Retinal pigment epithelial cell (primary cell): ENCODE results near the gene KIF17.

ENCODE experiments used
- DNase-seq: peaks from one replicate; pipeline ENCODE4 v3.0.0-alpha.2; 2010; ENCODE audit warnings: low read depth
- H3K4me3 ChIP-seq: 2 replicates; pipeline ENCODE4 v1.5.1; 2011; ENCODE audit warnings: mild to moderate bottlenecking, low read length, control low read depth, moderate library complexity
- TF ChIP-seq, protein P1 (sequence below): conservative IDR thresholded peaks from 2 replicates; pipeline ENCODE4 v1.5.1; 2011; ENCODE audit warnings: low read depth, low read length, control low read depth, inconsistent platforms

KIF17 gene

DNA sequence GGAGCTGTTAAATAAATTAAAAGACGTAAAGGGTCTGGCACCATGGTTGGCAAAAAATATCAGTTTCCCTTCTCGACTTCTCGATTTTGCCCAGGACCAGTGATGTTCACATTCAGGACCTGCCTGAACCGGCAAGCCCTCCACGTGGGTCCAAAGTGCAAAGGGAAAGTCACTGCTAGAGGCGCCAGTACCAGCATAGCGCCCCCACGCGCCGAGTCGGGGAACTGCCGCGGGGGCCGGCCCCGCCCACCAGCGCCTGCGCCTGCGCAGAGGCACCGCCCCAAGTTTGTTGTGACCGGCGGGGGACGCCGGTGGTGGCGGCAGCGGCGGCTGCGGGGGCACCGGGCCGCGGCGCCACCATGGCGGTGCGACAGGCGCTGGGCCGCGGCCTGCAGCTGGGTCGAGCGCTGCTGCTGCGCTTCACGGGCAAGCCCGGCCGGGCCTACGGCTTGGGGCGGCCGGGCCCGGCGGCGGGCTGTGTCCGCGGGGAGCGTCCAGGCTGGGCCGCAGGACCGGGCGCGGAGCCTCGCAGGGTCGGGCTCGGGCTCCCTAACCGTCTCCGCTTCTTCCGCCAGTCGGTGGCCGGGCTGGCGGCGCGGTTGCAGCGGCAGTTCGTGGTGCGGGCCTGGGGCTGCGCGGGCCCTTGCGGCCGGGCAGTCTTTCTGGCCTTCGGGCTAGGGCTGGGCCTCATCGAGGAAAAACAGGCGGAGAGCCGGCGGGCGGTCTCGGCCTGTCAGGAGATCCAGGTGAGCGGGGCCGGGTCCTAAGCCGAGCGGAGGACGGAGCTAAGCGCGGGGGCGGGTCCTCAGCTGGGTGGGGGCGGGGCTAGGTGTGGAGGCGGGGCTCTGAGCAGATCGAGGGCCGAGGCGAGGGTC lies 84.4 kb downstream of the KIF17 start, which contains the start of gene PINK1:
Gene PINK1 (plus strand): TSS at position 269 of the 875 bp plus-strand sequence. CDS start 91 bp downstream, at position 360.
- DNase-seq: no peak
- peak within 1 kb of the TSS; percentile 63 for H3K4me3 ChIP-seq
- TF ChIP-seq, protein P1, sequence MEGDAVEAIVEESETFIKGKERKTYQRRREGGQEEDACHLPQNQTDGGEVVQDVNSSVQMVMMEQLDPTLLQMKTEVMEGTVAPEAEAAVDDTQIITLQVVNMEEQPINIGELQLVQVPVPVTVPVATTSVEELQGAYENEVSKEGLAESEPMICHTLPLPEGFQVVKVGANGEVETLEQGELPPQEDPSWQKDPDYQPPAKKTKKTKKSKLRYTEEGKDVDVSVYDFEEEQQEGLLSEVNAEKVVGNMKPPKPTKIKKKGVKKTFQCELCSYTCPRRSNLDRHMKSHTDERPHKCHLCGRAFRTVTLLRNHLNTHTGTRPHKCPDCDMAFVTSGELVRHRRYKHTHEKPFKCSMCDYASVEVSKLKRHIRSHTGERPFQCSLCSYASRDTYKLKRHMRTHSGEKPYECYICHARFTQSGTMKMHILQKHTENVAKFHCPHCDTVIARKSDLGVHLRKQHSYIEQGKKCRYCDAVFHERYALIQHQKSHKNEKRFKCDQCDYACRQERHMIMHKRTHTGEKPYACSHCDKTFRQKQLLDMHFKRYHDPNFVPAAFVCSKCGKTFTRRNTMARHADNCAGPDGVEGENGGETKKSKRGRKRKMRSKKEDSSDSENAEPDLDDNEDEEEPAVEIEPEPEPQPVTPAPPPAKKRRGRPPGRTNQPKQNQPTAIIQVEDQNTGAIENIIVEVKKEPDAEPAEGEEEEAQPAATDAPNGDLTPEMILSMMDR: peak; percentile 89

DNA sequence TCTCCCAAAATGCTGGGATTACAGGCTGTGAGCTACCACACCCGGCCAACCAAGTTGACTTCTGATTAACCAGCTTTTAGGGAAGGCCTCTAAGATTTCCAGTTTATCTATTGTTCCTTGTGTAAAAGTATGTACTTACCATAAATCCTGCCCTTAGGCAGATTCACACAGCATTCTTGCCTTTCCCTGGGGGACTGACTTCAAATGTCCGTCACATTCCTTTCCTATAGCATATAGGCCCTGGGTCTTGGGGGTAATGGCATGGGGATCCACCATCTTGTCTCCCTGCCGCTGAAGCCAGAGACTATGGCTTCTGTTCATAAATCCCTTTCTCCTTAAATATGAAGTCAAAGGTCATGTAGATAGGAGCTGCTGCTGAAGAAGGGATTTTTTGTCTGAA lies 85.4 kb downstream of the KIF17 start:
- H3K4me3 ChIP-seq: no peak overlapping the region
- no peak for DNase-seq
- TF ChIP-seq, protein P1: no peak

DNA sequence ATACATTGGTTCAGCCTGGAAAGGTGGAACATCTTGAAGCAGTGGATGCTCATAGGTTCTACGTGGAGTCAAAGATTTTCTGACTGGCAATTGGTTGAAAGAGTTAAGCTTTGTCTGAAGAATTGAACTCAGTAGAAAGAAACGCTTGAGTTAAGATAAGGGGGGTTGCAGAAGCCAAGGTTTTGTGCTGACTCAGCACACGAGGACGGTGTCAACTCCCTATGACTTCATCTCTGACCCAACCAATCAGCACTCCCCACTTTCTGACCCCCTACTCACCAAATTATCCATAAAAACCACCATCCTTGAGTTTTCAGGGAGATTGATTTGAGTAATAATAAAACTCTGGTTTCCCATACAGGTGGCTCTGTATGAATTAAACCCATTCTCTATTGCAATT lies 87.1 kb downstream of the KIF17 start:
- no peak for DNase-seq
- TF ChIP-seq, protein P1: no peak

DNA sequence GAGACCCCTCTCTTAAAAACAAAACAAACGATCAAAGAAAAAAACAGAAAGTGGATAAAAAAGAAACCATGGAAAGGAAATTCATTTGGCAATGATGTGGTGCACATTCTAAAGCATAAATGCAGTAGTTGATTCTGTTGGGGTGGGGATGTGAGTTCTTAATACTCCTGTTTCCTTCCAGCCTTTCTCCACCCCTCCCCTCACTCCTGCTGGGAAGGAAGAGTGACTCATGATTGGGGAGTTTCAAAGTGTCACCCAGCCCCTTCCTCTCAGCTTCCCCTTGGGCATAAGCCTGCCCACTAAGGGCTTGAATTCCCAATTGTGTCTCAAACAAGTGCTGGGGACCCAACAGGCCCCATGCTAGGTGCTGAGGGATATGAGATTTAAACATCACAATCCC lies 91.3 kb downstream of the KIF17 start:
- no peak for DNase-seq
- TF ChIP-seq, protein P1: no peak

More for the DNA sequence above, 87.1 kb downstream of the KIF17 start:
- no peak overlapping the region for H3K4me3 ChIP-seq

DNA sequence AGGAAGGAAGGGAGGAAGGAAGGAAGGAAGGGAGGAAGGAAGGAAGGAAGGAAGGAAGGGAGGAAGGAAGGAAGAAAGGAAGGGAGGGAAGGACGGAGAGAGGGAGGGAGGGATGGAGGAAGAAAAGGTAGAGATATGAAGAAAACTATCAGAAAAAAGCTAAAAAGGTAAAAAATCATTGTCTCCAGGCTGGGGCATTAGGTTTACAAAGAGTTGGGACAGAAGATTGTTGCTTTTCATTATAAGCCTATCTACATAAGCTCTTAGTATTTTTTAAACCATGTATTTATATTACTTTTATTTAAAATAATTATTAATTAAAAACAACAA lies 91.7 kb downstream of the KIF17 start:
- H3K4me3 ChIP-seq: no peak overlapping the region
- no peak for DNase-seq
- TF ChIP-seq, protein P1: no peak

More for the DNA sequence above, 91.3 kb downstream of the KIF17 start:
- H3K4me3 ChIP-seq: no peak overlapping the region

DNA sequence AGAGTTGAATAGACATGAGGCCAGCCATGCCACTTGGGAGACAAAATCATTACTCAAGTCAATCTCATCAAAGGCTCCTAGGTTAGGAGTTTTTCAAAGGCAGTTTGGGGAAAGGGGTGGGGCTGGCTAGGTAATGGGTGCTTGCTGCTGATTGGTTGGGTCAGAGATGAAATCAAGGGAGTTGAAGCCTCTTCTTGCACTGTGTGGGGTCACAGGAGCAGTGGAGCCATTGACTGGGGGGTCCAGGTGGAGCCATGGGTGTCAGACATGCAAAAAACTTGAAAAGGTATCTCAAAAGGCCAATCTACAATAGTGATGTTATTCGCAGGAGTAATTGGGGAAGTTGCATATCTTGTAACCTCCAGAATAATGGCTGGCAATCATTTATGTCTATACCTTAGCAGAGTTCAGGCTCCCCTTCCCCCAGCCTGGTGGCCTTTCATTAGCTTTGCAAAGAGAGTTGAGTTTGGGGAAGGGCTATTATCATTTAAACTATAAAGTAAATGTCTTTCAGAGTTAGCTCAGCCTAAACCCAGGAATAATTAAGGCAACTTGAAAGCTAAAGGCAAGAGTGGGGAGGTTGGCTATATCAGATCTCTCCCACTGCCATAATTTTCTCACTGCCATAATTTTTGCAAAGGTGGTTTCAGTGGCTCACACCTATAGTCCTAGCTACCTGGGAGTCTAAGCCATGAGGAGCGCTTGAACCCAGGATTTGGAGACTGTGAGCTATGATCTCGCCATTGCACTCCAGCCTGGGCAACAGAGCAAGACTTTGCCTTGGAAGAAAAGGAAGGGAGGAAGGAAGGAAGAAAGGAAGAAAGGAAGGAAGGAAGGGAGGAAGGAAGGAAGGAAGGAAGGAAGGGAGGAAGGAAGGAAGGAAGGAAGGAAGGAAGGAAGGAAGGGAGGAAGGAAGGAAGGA lies 92.4 kb downstream of the KIF17 start:
- TF ChIP-seq, protein P1: no peak
- no peak for DNase-seq
- no peak overlapping the region for H3K4me3 ChIP-seq
